HEK293 (cell line): ENCODE results near the gene SMARCB1.

ENCODE experiments used
- OSR2 ChIP-seq: fragments of 450-650 bp; formaldehyde crosslinking; IDR thresholded peaks from 2 replicates; pipeline ENCODE4 v1.5.1; 2016; ENCODE audit warnings: missing biosample characterization, missing genetic modification characterization
- ZBTB44 ChIP-seq: fragments of 450-650 bp; IDR thresholded peaks from 2 replicates; pipeline ENCODE4 v1.5.1; 2018; ENCODE audit warnings: missing biosample characterization, mild to moderate bottlenecking, missing genetic modification characterization
- ZFP37 ChIP-seq: fragments of 450-650 bp; formaldehyde crosslinking; IDR thresholded peaks from 2 replicates; pipeline ENCODE4 v1.5.1; 2016; ENCODE audit warnings: missing biosample characterization, missing genetic modification characterization
- ZNF121 ChIP-seq: fragments of 450-650 bp; formaldehyde crosslinking; IDR thresholded peaks from 2 replicates; pipeline ENCODE4 v1.5.1; 2016; ENCODE audit warnings: missing biosample characterization, missing genetic modification characterization
- ZNF211 ChIP-seq: fragments of 450-650 bp; formaldehyde crosslinking; IDR thresholded peaks from 2 replicates; pipeline ENCODE4 v1.5.1; 2016; ENCODE audit warnings: low read depth, missing biosample characterization, missing genetic modification characterization
- ZNF362 ChIP-seq: fragments of 450-650 bp; formaldehyde crosslinking; IDR thresholded peaks from 2 replicates; pipeline ENCODE4 v1.5.1; 2016; ENCODE audit warnings: missing biosample characterization, missing genetic modification characterization
- ZNF580 ChIP-seq: fragments of 450-650 bp; formaldehyde crosslinking; IDR thresholded peaks from 2 replicates; pipeline ENCODE4 v1.5.1; 2016; ENCODE audit warnings: missing biosample characterization, missing genetic modification characterization
- ZNF596 ChIP-seq: fragments of 450-650 bp; IDR thresholded peaks from 2 replicates; pipeline ENCODE4 v1.5.0; 2018; ENCODE audit warnings: missing biosample characterization, mild to moderate bottlenecking, missing genetic modification characterization, moderate library complexity
- TF ChIP-seq, protein P1 (sequence below): fragments of 450-650 bp; formaldehyde crosslinking; IDR thresholded peaks from 2 replicates; pipeline ENCODE4 v1.5.1; 2016; ENCODE audit warnings: missing biosample characterization, missing genetic modification characterization

- TF ChIP-seq OSR2 (tag by site-specific recombination) (no peak), ZNF362 (tag by site-specific recombination) (no peak), ZNF580 (tag by site-specific recombination) (no peak), ZNF211 (tag by site-specific recombination) (no peak), ZBTB44 (tag by site-specific recombination) (no peak), ZNF121 (tag by site-specific recombination) (no peak), ZFP37 (tag by site-specific recombination) (no peak), ZNF596 (tag by site-specific recombination) (no peak)
- TF ChIP-seq, protein P1, sequence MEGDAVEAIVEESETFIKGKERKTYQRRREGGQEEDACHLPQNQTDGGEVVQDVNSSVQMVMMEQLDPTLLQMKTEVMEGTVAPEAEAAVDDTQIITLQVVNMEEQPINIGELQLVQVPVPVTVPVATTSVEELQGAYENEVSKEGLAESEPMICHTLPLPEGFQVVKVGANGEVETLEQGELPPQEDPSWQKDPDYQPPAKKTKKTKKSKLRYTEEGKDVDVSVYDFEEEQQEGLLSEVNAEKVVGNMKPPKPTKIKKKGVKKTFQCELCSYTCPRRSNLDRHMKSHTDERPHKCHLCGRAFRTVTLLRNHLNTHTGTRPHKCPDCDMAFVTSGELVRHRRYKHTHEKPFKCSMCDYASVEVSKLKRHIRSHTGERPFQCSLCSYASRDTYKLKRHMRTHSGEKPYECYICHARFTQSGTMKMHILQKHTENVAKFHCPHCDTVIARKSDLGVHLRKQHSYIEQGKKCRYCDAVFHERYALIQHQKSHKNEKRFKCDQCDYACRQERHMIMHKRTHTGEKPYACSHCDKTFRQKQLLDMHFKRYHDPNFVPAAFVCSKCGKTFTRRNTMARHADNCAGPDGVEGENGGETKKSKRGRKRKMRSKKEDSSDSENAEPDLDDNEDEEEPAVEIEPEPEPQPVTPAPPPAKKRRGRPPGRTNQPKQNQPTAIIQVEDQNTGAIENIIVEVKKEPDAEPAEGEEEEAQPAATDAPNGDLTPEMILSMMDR (tag by site-specific recombination): no peak
Measured at GRCh38 chr22:23831781-23832180, 45.0 kb downstream of the SMARCB1 start.
